Mesothelial cell of epicardium (in vitro differentiated cells): Measurements from ENCODE around the gene NPTX1. TPM values are rescaled to one million over a fixed set of nuclear protein-coding genes. Genes with fewer than 3 reads are reported as not detected.

Experiments used
- DNase-seq, 2 experiments: peaks; one replicate each; pipeline ENCODE4 v3.0.0; 2021; ENCODE audit warnings: low spot score in 2 of 2; ENCODE audit not compliant: unreplicated experiment in 2 of 2
- H3K27ac Mint-ChIP-seq: 2 replicates; pipeline ENCODE4 v1.8.0; 2021; ENCODE audit warnings: mixed read lengths
- H3K27me3 Mint-ChIP-seq: 2 replicates; pipeline ENCODE4 v1.8.0; 2021; ENCODE audit warnings: low read depth, mixed read lengths
- H3K36me3 Mint-ChIP-seq: 2 replicates; pipeline ENCODE4 v1.8.0; 2021; ENCODE audit warnings: mixed read lengths
- H3K4me1 Mint-ChIP-seq: 2 replicates; pipeline ENCODE4 v1.8.0; 2021; ENCODE audit warnings: mixed read lengths
- H3K4me3 Mint-ChIP-seq: 2 replicates; pipeline ENCODE4 v1.8.0; 2021; ENCODE audit warnings: mild to moderate bottlenecking, moderate library complexity, mixed read lengths
- H3K9me3 Mint-ChIP-seq: 2 replicates; pipeline ENCODE4 v1.8.0; 2021; ENCODE audit warnings: mixed read lengths
- CTCF ChIP-seq: fragments of 200-600 bp; sonication (generic); IDR thresholded peaks from one replicate; pipeline ENCODE4 v1.5.0; 2021; ENCODE audit warnings: antibody characterized with exemption; ENCODE audit not compliant: unreplicated experiment
- total RNA-seq: library from RNA; stranded (reverse); gene quantifications from 3 replicates; pipeline ENCODE4 v1.2.1, GENCODE V29; 2021

NPTX1 gene
- total RNA-seq, 1 donor from 2014 or later, result 0.20 TPM

GRCh38 chr17:80481284-80482057, 5.1 kb upstream of the NPTX1 start:
- no peak for TF ChIP-seq CTCF
- no peak overlapping the region for H3K27ac Mint-ChIP-seq
- H3K4me1 Mint-ChIP-seq, result peaks cover 3% of the 10 kb centered on the region
- no peak overlapping the region for H3K4me3 Mint-ChIP-seq
- DNase-seq, result no peak
- no peaks in the 10 kb centered on the region for H3K9me3 Mint-ChIP-seq
- peaks cover 73% of the 10 kb centered on the region for H3K27me3 Mint-ChIP-seq
- no peaks in the 10 kb centered on the region for H3K36me3 Mint-ChIP-seq

DNA sequence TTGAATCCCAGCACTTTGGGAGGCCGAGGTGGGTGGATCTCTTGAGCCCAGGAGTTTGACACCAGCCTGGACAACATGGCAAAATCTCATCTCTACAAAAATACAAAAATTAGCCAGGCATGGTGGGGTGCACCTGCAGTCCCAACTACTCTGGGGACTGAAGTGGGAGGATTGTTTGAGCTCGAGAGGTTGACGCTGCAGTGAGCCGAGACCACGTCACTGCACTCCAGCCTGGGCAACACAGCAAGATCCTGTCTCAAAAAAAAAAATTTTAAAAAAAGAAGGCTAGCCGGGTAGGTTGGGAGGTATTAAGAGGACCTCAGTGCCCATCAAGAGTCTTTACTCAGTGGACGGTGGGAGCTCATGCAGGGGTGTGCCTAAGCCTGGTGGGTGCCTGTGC, 3.8 kb upstream of the NPTX1 start:
- no peak overlapping the region for H3K27ac Mint-ChIP-seq
- H3K36me3 Mint-ChIP-seq, result no peaks in the 10 kb centered on the region
- H3K9me3 Mint-ChIP-seq, result no peaks in the 10 kb centered on the region
- no peak for TF ChIP-seq CTCF
- no peak for DNase-seq
- no peak overlapping the region for H3K4me3 Mint-ChIP-seq
- peaks cover 3% of the 10 kb centered on the region for H3K4me1 Mint-ChIP-seq
- H3K27me3 Mint-ChIP-seq, result peaks cover 67% of the 10 kb centered on the region

- Mint-ChIP-seq H3K27me3 (peaks cover 74% of the 10 kb centered on the region), H3K9me3 (no peaks in the 10 kb centered on the region), H3K27ac (no peak overlapping the region), H3K4me1 (peaks cover 11% of the 10 kb centered on the region), H3K36me3 (no peaks in the 10 kb centered on the region), H3K4me3 (peak overlapping the region; percentile 28)
- no peak for TF ChIP-seq CTCF
- no peak for DNase-seq
Observed at GRCh38 chr17:80479246-80479566, 2.8 kb upstream of the NPTX1 start.

GRCh38 chr17:80478487-80479245, 2.3 kb upstream of the NPTX1 start:
- Mint-ChIP-seq H3K4me1 (peaks cover 11% of the 10 kb centered on the region), H3K27ac (no peak overlapping the region), H3K9me3 (no peaks in the 10 kb centered on the region), H3K36me3 (no peaks in the 10 kb centered on the region), H3K27me3 (peaks cover 74% of the 10 kb centered on the region), H3K4me3 (peak overlapping the region; percentile 28)
- DNase-seq, result no peak
- no peak for TF ChIP-seq CTCF

DNA sequence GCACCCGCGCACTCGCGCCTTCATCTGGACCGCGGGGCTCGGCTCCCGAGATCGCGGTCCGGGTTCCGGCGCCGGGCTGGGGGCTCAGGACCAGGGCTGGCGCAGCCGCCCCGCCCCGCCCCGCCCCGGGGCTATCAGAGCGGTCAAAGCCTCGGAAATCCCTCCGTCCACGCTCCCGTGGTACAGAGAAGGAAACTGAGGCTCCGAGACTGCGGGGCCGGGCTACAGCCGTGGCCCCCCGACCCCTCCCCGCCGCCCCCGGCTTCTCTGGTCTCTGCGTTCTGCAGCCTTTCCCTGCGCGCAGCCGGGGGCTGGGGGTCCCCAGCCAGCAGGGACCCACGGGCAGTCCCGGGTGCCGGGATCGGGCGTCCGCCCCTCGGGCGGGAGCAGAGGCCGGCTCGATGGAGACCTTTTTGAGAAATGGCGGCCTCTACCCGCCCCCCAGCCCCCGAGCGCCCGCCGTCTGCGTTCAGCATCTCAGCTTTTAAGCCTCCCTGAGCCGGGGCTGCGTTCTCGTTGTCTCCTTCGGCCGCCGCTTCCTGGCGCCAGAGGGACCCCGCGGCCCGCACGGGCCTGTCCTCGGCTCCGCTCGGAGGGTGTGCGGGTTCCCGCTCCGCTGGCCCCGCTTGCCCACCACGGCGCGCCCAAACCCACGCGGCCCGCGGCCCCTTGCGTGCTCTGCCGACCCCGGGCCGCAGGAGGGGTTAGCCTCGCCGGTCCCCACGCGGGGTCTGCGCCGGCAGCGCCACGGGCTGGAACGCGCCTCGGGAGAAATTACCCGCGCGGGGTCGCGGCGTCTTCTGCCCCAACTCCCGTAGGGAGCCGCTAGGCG, 1.5 kb upstream of the NPTX1 start:
- no peaks in the 10 kb centered on the region for H3K36me3 Mint-ChIP-seq
- peak; percentile 26 for TF ChIP-seq CTCF
- H3K27ac Mint-ChIP-seq, result no peak overlapping the region
- H3K27me3 Mint-ChIP-seq, result peaks cover 74% of the 10 kb centered on the region
- peaks cover 11% of the 10 kb centered on the region for H3K4me1 Mint-ChIP-seq
- DNase-seq, result peak; percentile 52 to 76
- H3K9me3 Mint-ChIP-seq, result no peaks in the 10 kb centered on the region
- no peak overlapping the region for H3K4me3 Mint-ChIP-seq
